Measurements from ENCODE around the gene ANKDD1B. TPM values are rescaled to one million over a fixed set of nuclear protein-coding genes. Genes with fewer than 3 reads are reported as not detected.

The ANKDD1B gene
- total and polyA plus RNA-seq, 2 of the 13 experiments (the other 11 are each of a cell fraction or from before 2014, with no cell fraction given) = 0.12 to 0.27 TPM

GRCh38 chr5:75660678-75661465, 49.6 kb downstream of the ANKDD1B start:
- ChIA-PET CTCF (ENCODE audit: low intra/inter-chr PET ratio, low total read pairs) (no interaction called here), POLR2A (no interaction called here)
- Histone ChIP-seq H2AFZ (ENCODE audit: low read length) (no peak overlapping the region), H3K9me3 (ENCODE audit: low read length) (no peaks in the 10 kb centered on the region), H3K79me2 (ENCODE audit: insufficient read depth, low read length) (no peaks in the 10 kb centered on the region), H3K27ac (ENCODE audit: extremely low read length, insufficient read depth, low read length) (no peak overlapping the region), H3K27me3 (ENCODE audit: control insufficient read depth in 1 of 2, insufficient read depth in 2 of 2, low read length in 2 of 2) (peaks cover 0 to 8% of the 10 kb centered on the region in 2 experiments; a peak in 1 of 5 replicates), H3K4me1 (ENCODE audit: insufficient read depth, low read length) (no peaks in the 10 kb centered on the region), H3K4me3 (replicated peaks in 1 of 3; ENCODE audit: insufficient read depth in 1 of 3, low read depth in 2 of 3, low read length in 3 of 3) (no peak overlapping the region), H4K20me1 (ENCODE audit: insufficient read depth, low read length) (no peaks in the 10 kb centered on the region), H3K36me3 (replicated peaks in 1 of 2; ENCODE audit: control insufficient read depth in 1 of 2, insufficient read depth in 2 of 2, low read length in 2 of 2) (no peaks in the 10 kb centered on the region), H3K9ac (ENCODE audit: insufficient read depth, low read depth, low read length) (no peak overlapping the region), H3K4me2 (ENCODE audit: low read depth, low read length) (no peak overlapping the region)
- in situ Hi-C loops (cut with HindIII; ENCODE audit: extremely low pct_ligation_motif_present, low pct_unique_long_range_greater_than_20kb) = no loop called here
- no TSS peak for BruUV-seq (replicated peaks)
- DNase-seq (ENCODE audit: low spot score) (no peak), ATAC-seq (no peak), FAIRE-seq (no peak)
- 67% methylated on average over 16 of the region's 16 CpGs for WGBS (ENCODE audit: low lambda C conversion rate)
- intact Hi-C loops (cut with micrococcal nuclease; ENCODE audit: unreplicated experiment) = no loop called here
- TF ChIP-seq ZBTB44 (CRISPR knock-in tag; IDR thresholded peaks at IDR 0.05) (no peak), E2F2 (CRISPR knock-in tag; IDR thresholded peaks at IDR 0.05; ENCODE audit: borderline replicate concordance) (no peak), EHMT2 (IDR thresholded peaks at IDR 0.05; ENCODE audit: borderline replicate concordance, low read depth, low read length) (no peak), BORCS8-MEF2B (CRISPR knock-in tag; IDR thresholded peaks at IDR 0.05) (no peak), ZNF687 (CRISPR knock-in tag; IDR thresholded peaks at IDR 0.05) (no peak), ZNF232 (CRISPR knock-in tag; IDR thresholded peaks at IDR 0.05; ENCODE audit: borderline replicate concordance) (no peak), NR2C2 (CRISPR knock-in tag; IDR thresholded peaks at IDR 0.05; ENCODE audit: borderline replicate concordance) (no peak), ZNF639 (CRISPR knock-in tag; conservative IDR thresholded peaks at IDR 0.05) (no peak), ZBTB20 (CRISPR knock-in tag; IDR thresholded peaks at IDR 0.05; ENCODE audit: borderline replicate concordance, low read depth) (no peak)
- TF ChIP-seq, protein P1, sequence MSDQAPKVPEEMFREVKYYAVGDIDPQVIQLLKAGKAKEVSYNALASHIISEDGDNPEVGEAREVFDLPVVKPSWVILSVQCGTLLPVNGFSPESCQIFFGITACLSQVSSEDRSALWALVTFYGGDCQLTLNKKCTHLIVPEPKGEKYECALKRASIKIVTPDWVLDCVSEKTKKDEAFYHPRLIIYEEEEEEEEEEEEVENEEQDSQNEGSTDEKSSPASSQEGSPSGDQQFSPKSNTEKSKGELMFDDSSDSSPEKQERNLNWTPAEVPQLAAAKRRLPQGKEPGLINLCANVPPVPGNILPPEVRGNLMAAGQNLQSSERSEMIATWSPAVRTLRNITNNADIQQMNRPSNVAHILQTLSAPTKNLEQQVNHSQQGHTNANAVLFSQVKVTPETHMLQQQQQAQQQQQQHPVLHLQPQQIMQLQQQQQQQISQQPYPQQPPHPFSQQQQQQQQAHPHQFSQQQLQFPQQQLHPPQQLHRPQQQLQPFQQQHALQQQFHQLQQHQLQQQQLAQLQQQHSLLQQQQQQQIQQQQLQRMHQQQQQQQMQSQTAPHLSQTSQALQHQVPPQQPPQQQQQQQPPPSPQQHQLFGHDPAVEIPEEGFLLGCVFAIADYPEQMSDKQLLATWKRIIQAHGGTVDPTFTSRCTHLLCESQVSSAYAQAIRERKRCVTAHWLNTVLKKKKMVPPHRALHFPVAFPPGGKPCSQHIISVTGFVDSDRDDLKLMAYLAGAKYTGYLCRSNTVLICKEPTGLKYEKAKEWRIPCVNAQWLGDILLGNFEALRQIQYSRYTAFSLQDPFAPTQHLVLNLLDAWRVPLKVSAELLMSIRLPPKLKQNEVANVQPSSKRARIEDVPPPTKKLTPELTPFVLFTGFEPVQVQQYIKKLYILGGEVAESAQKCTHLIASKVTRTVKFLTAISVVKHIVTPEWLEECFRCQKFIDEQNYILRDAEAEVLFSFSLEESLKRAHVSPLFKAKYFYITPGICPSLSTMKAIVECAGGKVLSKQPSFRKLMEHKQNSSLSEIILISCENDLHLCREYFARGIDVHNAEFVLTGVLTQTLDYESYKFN (CRISPR knock-in tag; conservative IDR thresholded peaks at IDR 0.05) = no peak
